ENCODE measurements around the gene RIPPLY3.

Gene RIPPLY3

GRCh38 chr21:36962098-36962780 lies 44.3 kb upstream of the RIPPLY3 start:
- H3F3A ChIP-seq (ENCODE audit: insufficient read depth, low read length), result no peaks in the 10 kb centered on the region
- H3K27me3 ChIP-seq (ENCODE audit: insufficient read depth, low read length), result no peaks in the 10 kb centered on the region
- peaks cover 5% of the 10 kb centered on the region; the same call in 1 of the 2 replicates for H3K9me3 ChIP-seq (ENCODE audit: low read length)
- H3K4me2 ChIP-seq (ENCODE audit: low read length), result no peak overlapping the region
- H3K36me3 ChIP-seq (ENCODE audit: insufficient read depth, low read length), result peaks cover 27% of the 10 kb centered on the region
- H3K4me3 ChIP-seq (ENCODE audit: low read depth, low read length, poor library complexity, severe bottlenecking), result no peak overlapping the region
- no peak overlapping the region for H3K27ac ChIP-seq (ENCODE audit: low read depth, low read length, poor library complexity, severe bottlenecking)
- H2AFZ ChIP-seq (ENCODE audit: low read length), result no peak overlapping the region
- peaks cover 25% of the 10 kb centered on the region for H3K4me1 ChIP-seq (ENCODE audit: insufficient read depth, low read length, severe bottlenecking)
- TF ChIP-seq CTCF (IDR thresholded peaks at IDR 0.05; ENCODE audit: low read length) (no peak), EZH2 (IDR thresholded peaks at IDR 0.05; ENCODE audit: borderline replicate concordance, low read length) (no peak)
- H3K9ac ChIP-seq (ENCODE audit: low read length), result no peak overlapping the region
- H3K79me2 ChIP-seq (ENCODE audit: insufficient read depth, low read length), result no peaks in the 10 kb centered on the region
- no peaks in the 10 kb centered on the region for H4K20me1 ChIP-seq (ENCODE audit: insufficient read depth, low read length)
- no peaks in the 10 kb centered on the region for H3K9me2 ChIP-seq (ENCODE audit: low read depth, low read length)

DNA sequence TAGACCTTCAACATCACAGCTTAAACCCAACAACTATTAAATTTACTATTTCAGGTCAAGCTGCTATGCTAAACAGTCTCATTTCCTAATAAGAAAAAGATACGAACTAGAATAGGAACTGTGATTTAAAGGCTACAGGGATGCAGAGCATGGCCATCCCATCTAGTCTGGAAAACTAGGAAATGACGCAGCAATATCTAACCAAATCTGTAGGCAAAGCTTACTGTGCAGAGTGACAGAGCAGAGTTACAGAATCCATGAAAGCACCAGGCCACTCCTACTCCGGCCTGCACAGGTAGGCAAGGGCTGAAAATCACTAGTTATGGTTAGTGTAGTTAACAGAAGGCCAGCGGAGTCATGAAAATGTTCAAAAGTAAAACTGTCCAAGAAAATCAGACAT lies 42.1 kb upstream of the RIPPLY3 start:
- H3K9me2 ChIP-seq (ENCODE audit: low read depth, low read length), result no peaks in the 10 kb centered on the region
- peak overlapping the region; percentile 89 for H3K4me2 ChIP-seq (ENCODE audit: low read length)
- H3K27ac ChIP-seq (ENCODE audit: low read depth, low read length, poor library complexity, severe bottlenecking), result no peak overlapping the region
- H3K36me3 ChIP-seq (ENCODE audit: insufficient read depth, low read length), result peaks cover 23% of the 10 kb centered on the region
- no peaks in the 10 kb centered on the region for H3K79me2 ChIP-seq (ENCODE audit: insufficient read depth, low read length)
- peak overlapping the region; percentile 100 for H3K4me3 ChIP-seq (ENCODE audit: low read depth, low read length, poor library complexity, severe bottlenecking)
- no peaks in the 10 kb centered on the region for H4K20me1 ChIP-seq (ENCODE audit: insufficient read depth, low read length)
- peaks cover 27% of the 10 kb centered on the region for H3K4me1 ChIP-seq (ENCODE audit: insufficient read depth, low read length, severe bottlenecking)
- peaks cover 4% of the 10 kb centered on the region; the same call in 1 of the 2 replicates for H3K9me3 ChIP-seq (ENCODE audit: low read length)
- H3K9ac ChIP-seq (ENCODE audit: low read length), result no peak overlapping the region; the same call in 1 of the 2 replicates
- H3F3A ChIP-seq (ENCODE audit: insufficient read depth, low read length), result no peaks in the 10 kb centered on the region
- no peaks in the 10 kb centered on the region for H3K27me3 ChIP-seq (ENCODE audit: insufficient read depth, low read length)
- TF ChIP-seq CTCF (IDR thresholded peaks at IDR 0.05; ENCODE audit: low read length) (no peak), EZH2 (IDR thresholded peaks at IDR 0.05; ENCODE audit: borderline replicate concordance, low read length) (no peak)
- no peak overlapping the region for H2AFZ ChIP-seq (ENCODE audit: low read length)

- H3K9me3 ChIP-seq (ENCODE audit: low read length), result no peaks in the 10 kb centered on the region
- no peak for TF ChIP-seq EZH2 (IDR thresholded peaks at IDR 0.05; ENCODE audit: borderline replicate concordance, low read length)
- TF ChIP-seq CTCF (IDR thresholded peaks at IDR 0.05; ENCODE audit: low read length), result no peak
- no peaks in the 10 kb centered on the region for H4K20me1 ChIP-seq (ENCODE audit: insufficient read depth, low read length)
- H3K4me1 ChIP-seq (ENCODE audit: insufficient read depth, low read length, severe bottlenecking), result peaks cover 27% of the 10 kb centered on the region
- H3K27ac ChIP-seq (ENCODE audit: low read depth, low read length, poor library complexity, severe bottlenecking), result peak overlapping the region; percentile 73
- H3K27me3 ChIP-seq (ENCODE audit: insufficient read depth, low read length), result no peaks in the 10 kb centered on the region
- no peaks in the 10 kb centered on the region for H3F3A ChIP-seq (ENCODE audit: insufficient read depth, low read length)
- peak overlapping the region; percentile 100 for H3K9ac ChIP-seq (ENCODE audit: low read length)
- H3K9me2 ChIP-seq (ENCODE audit: low read depth, low read length), result no peaks in the 10 kb centered on the region
- H3K4me2 ChIP-seq (ENCODE audit: low read length), result peak overlapping the region; percentile 89
- no peaks in the 10 kb centered on the region for H3K79me2 ChIP-seq (ENCODE audit: insufficient read depth, low read length)
- peaks cover 16% of the 10 kb centered on the region for H3K36me3 ChIP-seq (ENCODE audit: insufficient read depth, low read length)
- H3K4me3 ChIP-seq (ENCODE audit: low read depth, low read length, poor library complexity, severe bottlenecking), result peak overlapping the region; percentile 100
- no peak overlapping the region for H2AFZ ChIP-seq (ENCODE audit: low read length)
Observed at GRCh38 chr21:36964827-36965719, 41.4 kb upstream of the RIPPLY3 start.
